Type B pancreatic cell (in vitro differentiated cells): Measurements from ENCODE around the gene RAD23A. TPM values are rescaled to one million over a fixed set of nuclear protein-coding genes. Genes with fewer than 3 reads are reported as not detected.

ENCODE experiments used
- DNase-seq: peaks from one replicate; pipeline ENCODE4 v3.0.0; 2021; ENCODE audit warnings: mixed read lengths; ENCODE audit not compliant: unreplicated experiment; ENCODE audit errors: extremely low spot score
- H3K27ac Mint-ChIP-seq: 2 replicates; pipeline ENCODE4 v1.8.0; 2021; ENCODE audit warnings: mild to moderate bottlenecking, mixed read lengths
- H3K27me3 Mint-ChIP-seq: 2 replicates; pipeline ENCODE4 v1.8.0; 2021; ENCODE audit warnings: mixed read lengths
- H3K36me3 Mint-ChIP-seq: 2 replicates; pipeline ENCODE4 v1.8.0; 2021; ENCODE audit warnings: mixed read lengths
- H3K4me1 Mint-ChIP-seq: one replicate; pipeline ENCODE4 v1.8.0; 2021; ENCODE audit warnings: mixed read lengths; ENCODE audit not compliant: unreplicated experiment
- H3K4me3 Mint-ChIP-seq: 2 replicates; pipeline ENCODE4 v1.8.0; 2021; ENCODE audit warnings: mild to moderate bottlenecking, mixed read lengths
- H3K9me3 Mint-ChIP-seq: 2 replicates; pipeline ENCODE4 v1.8.0; 2021; ENCODE audit warnings: mixed read lengths
- total RNA-seq: library from RNA; stranded (reverse); gene quantifications from 2 replicates; pipeline ENCODE4 v1.2.1, GENCODE V29; 2021; ENCODE audit warnings: low replicate concordance
- TF ChIP-seq, protein P1 (sequence below): fragments of 200-600 bp; sonication (generic); conservative IDR thresholded peaks from 2 replicates; pipeline ENCODE4 v1.5.0; 2021; ENCODE audit warnings: antibody characterized with exemption, mild to moderate bottlenecking

RAD23A gene
- total RNA-seq, 1 donor from 2014 or later, result 77.1 TPM

GRCh38 chr19:12936582-12936981 lies 9.1 kb upstream of the RAD23A start:
- Mint-ChIP-seq H3K4me1 (peaks cover 36% of the 10 kb centered on the region), H3K4me3 (peak overlapping the region; percentile 54), H3K36me3 (peaks cover 26% of the 10 kb centered on the region), H3K9me3 (no peaks in the 10 kb centered on the region), H3K27ac (no peak overlapping the region), H3K27me3 (peaks cover 3% of the 10 kb centered on the region)
- no peak for DNase-seq
- TF ChIP-seq, protein P1, sequence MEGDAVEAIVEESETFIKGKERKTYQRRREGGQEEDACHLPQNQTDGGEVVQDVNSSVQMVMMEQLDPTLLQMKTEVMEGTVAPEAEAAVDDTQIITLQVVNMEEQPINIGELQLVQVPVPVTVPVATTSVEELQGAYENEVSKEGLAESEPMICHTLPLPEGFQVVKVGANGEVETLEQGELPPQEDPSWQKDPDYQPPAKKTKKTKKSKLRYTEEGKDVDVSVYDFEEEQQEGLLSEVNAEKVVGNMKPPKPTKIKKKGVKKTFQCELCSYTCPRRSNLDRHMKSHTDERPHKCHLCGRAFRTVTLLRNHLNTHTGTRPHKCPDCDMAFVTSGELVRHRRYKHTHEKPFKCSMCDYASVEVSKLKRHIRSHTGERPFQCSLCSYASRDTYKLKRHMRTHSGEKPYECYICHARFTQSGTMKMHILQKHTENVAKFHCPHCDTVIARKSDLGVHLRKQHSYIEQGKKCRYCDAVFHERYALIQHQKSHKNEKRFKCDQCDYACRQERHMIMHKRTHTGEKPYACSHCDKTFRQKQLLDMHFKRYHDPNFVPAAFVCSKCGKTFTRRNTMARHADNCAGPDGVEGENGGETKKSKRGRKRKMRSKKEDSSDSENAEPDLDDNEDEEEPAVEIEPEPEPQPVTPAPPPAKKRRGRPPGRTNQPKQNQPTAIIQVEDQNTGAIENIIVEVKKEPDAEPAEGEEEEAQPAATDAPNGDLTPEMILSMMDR, result no peak

- Mint-ChIP-seq H3K9me3 (no peaks in the 10 kb centered on the region), H3K27me3 (peaks cover 3% of the 10 kb centered on the region), H3K4me3 (peak overlapping the region; percentile 99), H3K36me3 (peaks cover 29% of the 10 kb centered on the region), H3K4me1 (peaks cover 34% of the 10 kb centered on the region), H3K27ac (peak overlapping the region; percentile 98)
- DNase-seq, result no peak
- TF ChIP-seq, protein P1, result no peak
Measured at GRCh38 chr19:12937093-12937926, 8.4 kb upstream of the RAD23A start.

DNA sequence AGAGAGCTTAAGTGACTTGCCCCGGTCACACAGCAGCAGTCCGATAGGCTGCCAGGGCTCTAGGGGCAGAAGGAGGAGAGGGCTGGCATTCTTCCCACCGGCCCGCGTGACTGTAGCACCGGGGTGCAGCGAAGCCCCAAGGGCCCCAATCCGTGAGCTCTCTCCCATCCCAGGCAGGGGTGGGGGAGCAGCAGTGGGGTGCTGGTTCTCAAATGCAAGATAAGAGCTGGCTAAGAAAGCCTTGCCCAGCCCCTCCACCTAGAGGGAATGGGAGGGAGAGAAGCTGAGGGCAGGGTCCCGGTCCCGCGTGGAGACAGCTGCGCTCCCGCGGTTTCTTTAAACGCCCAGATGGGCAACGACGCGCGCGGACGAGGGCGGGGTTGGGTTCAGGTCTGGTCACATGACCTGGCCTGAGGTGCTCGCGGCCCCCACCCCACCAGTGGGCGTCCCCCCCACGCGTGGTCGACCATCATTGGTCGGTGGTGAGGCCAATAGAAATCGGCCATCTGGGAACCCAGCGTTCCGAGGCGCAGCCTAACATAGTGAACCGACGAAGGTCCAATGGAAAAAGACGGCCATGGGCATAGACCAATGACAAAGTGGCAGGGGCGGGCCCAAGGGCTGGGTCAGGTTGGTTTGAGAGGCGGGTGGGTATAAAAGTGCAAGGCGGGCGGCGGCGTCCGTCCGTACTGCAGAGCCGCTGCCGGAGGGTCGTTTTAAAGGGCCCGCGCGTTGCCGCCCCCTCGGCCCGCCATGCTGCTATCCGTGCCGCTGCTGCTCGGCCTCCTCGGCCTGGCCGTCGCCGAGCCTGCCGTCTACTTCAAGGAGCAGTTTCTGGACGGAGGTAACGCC lies 7.5 kb upstream of the RAD23A start, which contains the start of gene CALR:
CALR (plus strand) TSS at position 683 of the 852 bp plus-strand sequence; CDS start at position 754, 71 bp downstream.
- peaks cover 3% of the 10 kb centered on the region for H3K27me3 Mint-ChIP-seq
- H3K36me3 Mint-ChIP-seq, result peaks cover 32% of the 10 kb centered on the region
- peak within 1 kb of the TSS; percentile 99 for H3K4me3 Mint-ChIP-seq
- H3K4me1 Mint-ChIP-seq, result peaks cover 26% of the 10 kb centered on the region
- TF ChIP-seq, protein P1, result no peak
- H3K27ac Mint-ChIP-seq, result peak within 1 kb of the TSS; percentile 98
- DNase-seq, result peak; percentile 98
- H3K9me3 Mint-ChIP-seq, result no peaks in the 10 kb centered on the region

DNA sequence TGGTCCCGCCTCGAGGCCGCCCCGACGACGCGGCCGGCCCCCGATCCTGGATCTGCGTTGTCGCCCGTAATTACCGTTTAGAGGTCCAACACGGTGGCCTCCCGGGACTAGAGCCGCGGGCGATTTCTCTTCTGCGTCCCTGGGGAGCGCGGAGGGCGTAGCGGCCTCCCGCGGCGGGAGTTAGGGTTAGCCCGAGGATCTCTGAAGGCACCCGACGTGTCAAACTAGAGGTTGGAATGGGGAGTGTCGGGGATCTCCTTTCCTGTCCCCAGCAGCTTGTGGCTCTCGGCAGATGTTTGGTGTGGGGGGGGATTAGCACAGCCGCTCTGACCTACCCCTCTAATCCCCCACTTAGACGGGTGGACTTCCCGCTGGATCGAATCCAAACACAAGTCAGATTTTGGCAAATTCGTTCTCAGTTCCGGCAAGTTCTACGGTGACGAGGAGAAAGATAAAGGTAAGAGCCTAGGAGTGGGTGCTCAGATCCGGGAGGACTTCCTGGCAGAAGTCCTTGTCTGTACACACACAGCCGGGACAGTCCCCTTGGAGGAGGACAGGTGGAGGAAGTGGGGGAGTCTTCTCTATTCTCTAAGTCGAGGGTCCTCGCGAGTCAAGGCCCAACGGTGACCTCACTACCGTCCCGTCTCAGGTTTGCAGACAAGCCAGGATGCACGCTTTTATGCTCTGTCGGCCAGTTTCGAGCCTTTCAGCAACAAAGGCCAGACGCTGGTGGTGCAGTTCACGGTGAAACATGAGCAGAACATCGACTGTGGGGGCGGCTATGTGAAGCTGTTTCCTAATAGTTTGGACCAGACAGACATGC lies 6.7 kb upstream of the RAD23A start:
- no peaks in the 10 kb centered on the region for H3K9me3 Mint-ChIP-seq
- peaks cover 37% of the 10 kb centered on the region for H3K36me3 Mint-ChIP-seq
- TF ChIP-seq, protein P1, result peak; percentile 55

GRCh38 chr19:12939975-12940423 lies 5.7 kb upstream of the RAD23A start:
- Mint-ChIP-seq H3K36me3 (peaks cover 42% of the 10 kb centered on the region), H3K4me3 (peak overlapping the region; percentile 99), H3K4me1 (peaks cover 34% of the 10 kb centered on the region), H3K27me3 (peaks cover 3% of the 10 kb centered on the region), H3K27ac (peak overlapping the region; percentile 98), H3K9me3 (no peaks in the 10 kb centered on the region)
- TF ChIP-seq, protein P1, result no peak
- DNase-seq, result no peak

More for the DNA sequence above, 6.7 kb upstream of the RAD23A start:
- no peak for DNase-seq
- Mint-ChIP-seq H3K27ac (peak overlapping the region; percentile 98), H3K4me3 (peak overlapping the region; percentile 99), H3K4me1 (peaks cover 30% of the 10 kb centered on the region), H3K27me3 (peaks cover 3% of the 10 kb centered on the region)
